SK-N-SH treated with all-trans-retinoic acid at 6 μM for 48 hours (cell line): Measurements from ENCODE around the gene RGS6.
"Not testable (repeated sequence)": the region's sequence is repeated elsewhere in the genome, so short reads cannot be mapped to it uniquely, and the experiment has no call there.

ENCODE experiments used
- ATAC-seq: fragments of 200-7000 bp; cut with Tn5 transposase; 3 replicates; pipeline ENCODE4 v1.9.1; 2020; ENCODE audit warnings: mild to moderate bottlenecking, moderate library complexity
- ARNTL ChIP-seq: fragments of 450-650 bp; formaldehyde crosslinking; IDR thresholded peaks from 2 replicates; pipeline ENCODE4 v1.5.0; 2020; ENCODE audit warnings: low read depth, mild to moderate bottlenecking, moderate library complexity, borderline replicate concordance
- BACH2 ChIP-seq: fragments of 250-450 bp; sonication (Bioruptor Pico); IDR thresholded peaks from 2 replicates; pipeline ENCODE4 v1.9.0; 2021; ENCODE audit warnings: mild to moderate bottlenecking, borderline replicate concordance
- CREB5 ChIP-seq: fragments of 250-450 bp; sonication (Bioruptor Pico); IDR thresholded peaks from 2 replicates; pipeline ENCODE4 v1.5.1; 2020; ENCODE audit warnings: low read depth, mild to moderate bottlenecking, moderate library complexity
- CSDC2 ChIP-seq: fragments of 250-450 bp; sonication (Bioruptor Pico); IDR thresholded peaks from 2 replicates; pipeline ENCODE4 v1.5.0; 2020; ENCODE audit warnings: mild to moderate bottlenecking, moderate library complexity
- CSRNP3 ChIP-seq: fragments of 250-450 bp; sonication (Bioruptor Pico); IDR thresholded peaks from 2 replicates; pipeline ENCODE4 v1.5.1; 2021; ENCODE audit warnings: mild to moderate bottlenecking, moderate library complexity
- ISL1 ChIP-seq: fragments of 250-450 bp; sonication (Bioruptor Pico); IDR thresholded peaks from 2 replicates; pipeline ENCODE4 v2.1.2; 2022; ENCODE audit warnings: mild to moderate bottlenecking, moderate library complexity
- PATZ1 ChIP-seq: fragments of 250-450 bp; sonication (Bioruptor Pico); IDR thresholded peaks from 2 replicates; pipeline ENCODE4 v1.8.0; 2020; ENCODE audit warnings: mild to moderate bottlenecking, moderate library complexity, borderline replicate concordance
- PPARA ChIP-seq: fragments of 250-450 bp; sonication (Bioruptor Pico); IDR thresholded peaks from 2 replicates; pipeline ENCODE4 v1.5.0; 2020; ENCODE audit warnings: mild to moderate bottlenecking, borderline replicate concordance
- RARB ChIP-seq: fragments of 250-450 bp; sonication (Bioruptor Pico); IDR thresholded peaks from 2 replicates; pipeline ENCODE4 v1.8.0; 2021; ENCODE audit warnings: mild to moderate bottlenecking, moderate library complexity
- SNAI2 ChIP-seq: fragments of 250-450 bp; sonication (Bioruptor Pico); IDR thresholded peaks from 2 replicates; pipeline ENCODE4 v1.5.0; 2020; ENCODE audit warnings: mild to moderate bottlenecking, moderate library complexity
- TCF4 ChIP-seq: fragments of 250-450 bp; sonication (Bioruptor Pico); IDR thresholded peaks from 2 replicates; pipeline ENCODE4 v1.8.0; 2021; ENCODE audit warnings: mild to moderate bottlenecking, moderate library complexity, borderline replicate concordance
- TOX ChIP-seq: fragments of 250-450 bp; sonication (Bioruptor Pico); IDR thresholded peaks from 2 replicates; pipeline ENCODE4 v1.8.0; 2021; ENCODE audit warnings: mild to moderate bottlenecking, moderate library complexity, borderline replicate concordance
- ZFP3 ChIP-seq: fragments of 250-450 bp; sonication (Bioruptor Pico); IDR thresholded peaks from 2 replicates; pipeline ENCODE4 v1.5.0; 2020; ENCODE audit warnings: mild to moderate bottlenecking, moderate library complexity
- ZFP30 ChIP-seq: fragments of 450-650 bp; formaldehyde crosslinking; IDR thresholded peaks from 2 replicates; pipeline ENCODE4 v1.5.0; 2022; ENCODE audit warnings: mild to moderate bottlenecking, moderate library complexity
- ZNF565 ChIP-seq: fragments of 450-650 bp; formaldehyde crosslinking; conservative IDR thresholded peaks from 2 replicates; pipeline ENCODE4 v1.5.0; 2020; ENCODE audit warnings: low read depth, mild to moderate bottlenecking, moderate library complexity
- ZNF70 ChIP-seq: fragments of 450-650 bp; formaldehyde crosslinking; IDR thresholded peaks from 2 replicates; pipeline ENCODE4 v1.5.0; 2020; ENCODE audit warnings: mild to moderate bottlenecking, moderate library complexity
- ZNF8 ChIP-seq: fragments of 450-650 bp; formaldehyde crosslinking; IDR thresholded peaks from 2 replicates; pipeline ENCODE4 v1.5.0; 2020; ENCODE audit warnings: mild to moderate bottlenecking, moderate library complexity
- TF ChIP-seq, protein P1 (sequence below): fragments of 250-450 bp; sonication (Bioruptor Pico); IDR thresholded peaks from 2 replicates; pipeline ENCODE4 v1.8.0; 2021; ENCODE audit warnings: low read depth, mild to moderate bottlenecking, moderate library complexity, borderline replicate concordance
- TF ChIP-seq, protein P2 (sequence below): fragments of 250-450 bp; sonication (Bioruptor Pico); IDR thresholded peaks from 2 replicates; pipeline ENCODE4 v1.5.0; 2020; ENCODE audit warnings: mild to moderate bottlenecking, moderate library complexity

RGS6 gene

GRCh38 chr14:72472845-72473244 is 540.6 kb downstream of the RGS6 start:
- ATAC-seq = no peak
- TF ChIP-seq, protein P1, sequence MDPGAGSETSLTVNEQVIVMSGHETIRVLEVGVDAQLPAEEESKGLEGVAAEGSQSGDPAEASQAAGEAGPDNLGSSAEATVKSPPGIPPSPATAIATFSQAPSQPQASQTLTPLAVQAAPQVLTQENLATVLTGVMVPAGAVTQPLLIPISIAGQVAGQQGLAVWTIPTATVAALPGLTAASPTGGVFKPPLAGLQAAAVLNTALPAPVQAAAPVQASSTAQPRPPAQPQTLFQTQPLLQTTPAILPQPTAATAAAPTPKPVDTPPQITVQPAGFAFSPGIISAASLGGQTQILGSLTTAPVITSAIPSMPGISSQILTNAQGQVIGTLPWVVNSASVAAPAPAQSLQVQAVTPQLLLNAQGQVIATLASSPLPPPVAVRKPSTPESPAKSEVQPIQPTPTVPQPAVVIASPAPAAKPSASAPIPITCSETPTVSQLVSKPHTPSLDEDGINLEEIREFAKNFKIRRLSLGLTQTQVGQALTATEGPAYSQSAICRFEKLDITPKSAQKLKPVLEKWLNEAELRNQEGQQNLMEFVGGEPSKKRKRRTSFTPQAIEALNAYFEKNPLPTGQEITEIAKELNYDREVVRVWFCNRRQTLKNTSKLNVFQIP (CRISPR knock-in tag) = no peak
- no peak for TF ChIP-seq PPARA (CRISPR knock-in tag)

- TF ChIP-seq ZNF8 = no peak
- TF ChIP-seq ZNF70 = no peak
- TF ChIP-seq, protein P1 (CRISPR knock-in tag) = no peak
- ATAC-seq = no peak
These were observed 544.6 kb downstream of the RGS6 start for GRCh38 chr14:72476657-72477499.

DNA sequence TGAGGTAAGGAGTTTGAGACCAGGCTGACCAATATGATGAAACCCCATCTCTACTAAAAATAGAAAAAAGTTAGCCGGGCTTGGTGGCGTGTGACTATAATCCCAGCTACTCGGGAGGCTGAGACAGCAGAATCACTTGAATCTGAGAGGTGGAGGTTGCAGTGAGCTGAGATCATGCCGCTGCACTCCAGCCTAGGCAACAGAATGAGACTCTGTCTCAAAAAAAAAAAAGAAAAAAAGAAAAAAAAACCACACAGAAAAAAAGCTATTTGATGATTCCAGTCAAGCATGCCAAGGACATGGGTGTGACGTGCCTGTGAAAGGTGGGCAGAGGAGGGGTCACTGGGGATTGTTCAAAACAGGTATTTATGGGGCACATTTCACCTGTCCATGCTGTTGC is 545.3 kb downstream of the RGS6 start:
- ATAC-seq = not testable (repeated sequence)

DNA sequence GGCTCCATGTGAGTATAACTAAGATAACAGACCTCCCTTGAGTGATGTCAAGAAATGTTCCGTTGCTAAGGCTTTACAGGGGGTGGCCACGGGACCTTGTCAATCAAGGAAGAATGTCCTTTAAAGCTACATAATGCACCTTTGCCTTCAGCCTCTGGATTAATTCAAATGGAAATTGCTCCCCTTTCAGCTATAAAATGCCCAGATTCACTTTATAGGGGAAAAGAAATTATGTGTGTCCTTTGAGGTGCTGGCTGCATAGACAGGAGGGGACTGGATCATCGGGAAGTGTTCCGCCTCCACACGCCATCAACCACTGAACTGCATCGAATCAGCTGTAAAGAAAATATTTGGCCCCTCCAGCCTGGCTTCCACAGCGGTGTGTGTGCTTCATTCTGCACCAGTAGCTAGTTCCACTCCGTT is 546.3 kb downstream of the RGS6 start:
- TF ChIP-seq ZFP30 (CRISPR knock-in tag) (no peak), PATZ1 (no peak), TCF4 (CRISPR knock-in tag) (no peak), BACH2 (CRISPR knock-in tag) (no peak), ISL1 (CRISPR knock-in tag) (no peak), PPARA (CRISPR knock-in tag) (no peak), CREB5 (no peak), TOX (CRISPR knock-in tag) (no peak), CSRNP3 (CRISPR knock-in tag) (no peak), CSDC2 (CRISPR knock-in tag) (no peak), SNAI2 (no peak), ZFP3 (CRISPR knock-in tag) (no peak), ZNF565 (CRISPR knock-in tag) (no peak), RARB (CRISPR knock-in tag) (no peak), ZNF70 (no peak), ARNTL (CRISPR knock-in tag) (no peak)
- TF ChIP-seq, protein P2, sequence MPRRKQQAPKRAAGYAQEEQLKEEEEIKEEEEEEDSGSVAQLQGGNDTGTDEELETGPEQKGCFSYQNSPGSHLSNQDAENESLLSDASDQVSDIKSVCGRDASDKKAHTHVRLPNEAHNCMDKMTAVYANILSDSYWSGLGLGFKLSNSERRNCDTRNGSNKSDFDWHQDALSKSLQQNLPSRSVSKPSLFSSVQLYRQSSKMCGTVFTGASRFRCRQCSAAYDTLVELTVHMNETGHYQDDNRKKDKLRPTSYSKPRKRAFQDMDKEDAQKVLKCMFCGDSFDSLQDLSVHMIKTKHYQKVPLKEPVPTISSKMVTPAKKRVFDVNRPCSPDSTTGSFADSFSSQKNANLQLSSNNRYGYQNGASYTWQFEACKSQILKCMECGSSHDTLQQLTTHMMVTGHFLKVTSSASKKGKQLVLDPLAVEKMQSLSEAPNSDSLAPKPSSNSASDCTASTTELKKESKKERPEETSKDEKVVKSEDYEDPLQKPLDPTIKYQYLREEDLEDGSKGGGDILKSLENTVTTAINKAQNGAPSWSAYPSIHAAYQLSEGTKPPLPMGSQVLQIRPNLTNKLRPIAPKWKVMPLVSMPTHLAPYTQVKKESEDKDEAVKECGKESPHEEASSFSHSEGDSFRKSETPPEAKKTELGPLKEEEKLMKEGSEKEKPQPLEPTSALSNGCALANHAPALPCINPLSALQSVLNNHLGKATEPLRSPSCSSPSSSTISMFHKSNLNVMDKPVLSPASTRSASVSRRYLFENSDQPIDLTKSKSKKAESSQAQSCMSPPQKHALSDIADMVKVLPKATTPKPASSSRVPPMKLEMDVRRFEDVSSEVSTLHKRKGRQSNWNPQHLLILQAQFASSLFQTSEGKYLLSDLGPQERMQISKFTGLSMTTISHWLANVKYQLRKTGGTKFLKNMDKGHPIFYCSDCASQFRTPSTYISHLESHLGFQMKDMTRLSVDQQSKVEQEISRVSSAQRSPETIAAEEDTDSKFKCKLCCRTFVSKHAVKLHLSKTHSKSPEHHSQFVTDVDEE = no peak
- TF ChIP-seq, protein P1 (CRISPR knock-in tag) = no peak

More for the DNA sequence above, 546.3 kb downstream of the RGS6 start:
- no peak for ATAC-seq
